Neural progenitor cell (in vitro differentiated cells): ENCODE measurements around the gene GRK6.

ENCODE experiments used
- EZH2 ChIP-seq: fragments of 200-600 bp; sonication (generic); IDR thresholded peaks from 2 replicates; pipeline ENCODE4 v1.6.1; 2017; ENCODE audit warnings: antibody characterized with exemption, mild to moderate bottlenecking, moderate library complexity
- TF ChIP-seq, protein P1 (sequence below): fragments of 200-600 bp; sonication (generic); IDR thresholded peaks from 2 replicates; pipeline ENCODE4 v1.5.1; 2017; ENCODE audit warnings: antibody characterized with exemption, mild to moderate bottlenecking

- TF ChIP-seq, protein P1, sequence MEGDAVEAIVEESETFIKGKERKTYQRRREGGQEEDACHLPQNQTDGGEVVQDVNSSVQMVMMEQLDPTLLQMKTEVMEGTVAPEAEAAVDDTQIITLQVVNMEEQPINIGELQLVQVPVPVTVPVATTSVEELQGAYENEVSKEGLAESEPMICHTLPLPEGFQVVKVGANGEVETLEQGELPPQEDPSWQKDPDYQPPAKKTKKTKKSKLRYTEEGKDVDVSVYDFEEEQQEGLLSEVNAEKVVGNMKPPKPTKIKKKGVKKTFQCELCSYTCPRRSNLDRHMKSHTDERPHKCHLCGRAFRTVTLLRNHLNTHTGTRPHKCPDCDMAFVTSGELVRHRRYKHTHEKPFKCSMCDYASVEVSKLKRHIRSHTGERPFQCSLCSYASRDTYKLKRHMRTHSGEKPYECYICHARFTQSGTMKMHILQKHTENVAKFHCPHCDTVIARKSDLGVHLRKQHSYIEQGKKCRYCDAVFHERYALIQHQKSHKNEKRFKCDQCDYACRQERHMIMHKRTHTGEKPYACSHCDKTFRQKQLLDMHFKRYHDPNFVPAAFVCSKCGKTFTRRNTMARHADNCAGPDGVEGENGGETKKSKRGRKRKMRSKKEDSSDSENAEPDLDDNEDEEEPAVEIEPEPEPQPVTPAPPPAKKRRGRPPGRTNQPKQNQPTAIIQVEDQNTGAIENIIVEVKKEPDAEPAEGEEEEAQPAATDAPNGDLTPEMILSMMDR, result peak; percentile 19
- TF ChIP-seq EZH2, result no peak
Observed at GRCh38 chr5:177489119-177489716, 62.7 kb downstream of the GRK6 start.
